Psoas muscle (tissue), 8 donors: ENCODE results near the gene SMARCC2. TPM values are rescaled to one million over a fixed set of nuclear protein-coding genes. Genes with fewer than 3 reads are reported as not detected.
A peak's percentile ranks its signal among the peaks of the same experiment; 100 is the strongest.

Source experiments
- ATAC-seq, 4 donors: fragments of 200-7000 bp; cut with Tn5 transposase; one replicate each; pipeline ENCODE4 v1.9.1; 2020; ENCODE audit warnings: moderate library complexity in 3 of 4, mild to moderate bottlenecking in 2 of 4
- DNase-seq, 2 donors: peaks; one replicate each; pipeline ENCODE4 v3.0.0-alpha.2; 2020
- H3K27ac ChIP-seq: fragments of 200-600 bp; one replicate; pipeline ENCODE4 v1.8.0; 2022
- H3K27me3 ChIP-seq, 3 donors: fragments of 200-600 bp in 1 of 3; one replicate each; pipeline versions ENCODE4 v1.6.1 to v1.8.0; 2013 to 2022; ENCODE audit warnings: low read length in 2 of 3, mild to moderate bottlenecking in 2 of 3, moderate library complexity in 1 of 3; ENCODE audit not compliant: insufficient read depth in 3 of 3
- H3K36me3 ChIP-seq, 2 donors: fragments of 200-600 bp in 1 of 2; one replicate each; pipeline versions ENCODE4 v1.6.1 to v1.8.0; 2013 to 2022; ENCODE audit warnings: low read depth in 1 of 2, mild to moderate bottlenecking in 1 of 2, moderate library complexity in 1 of 2; ENCODE audit not compliant: insufficient read depth in 1 of 2
- H3K4me1 ChIP-seq: fragments of 200-600 bp; one replicate; pipeline ENCODE4 v1.8.0; 2022
- H3K4me3 ChIP-seq: fragments of 200-600 bp; one replicate; pipeline ENCODE4 v1.8.0; 2022; ENCODE audit warnings: mild to moderate bottlenecking
- H3K9me3 ChIP-seq: fragments of 200-600 bp; one replicate; pipeline ENCODE4 v1.8.0; 2022
- CTCF ChIP-seq: fragments of 200-600 bp; IDR thresholded peaks from one replicate; pipeline ENCODE4 v1.8.0; 2022; ENCODE audit warnings: antibody characterized with exemption
- WGBS, 3 donors: extraction: QIAGEN DNeasy Blood & Tissue Kit; methylation state at CpG; one replicate each; pipeline versions ENCODE4 v1.1.6 to v1.1.7; 2013; 5-methylcytosine and 5-hydroxymethylcytosine counted together
- intact Hi-C, 2 donors: fragments of 100-400 bp; cut with DNase I; formaldehyde crosslinking; loops; one replicate each; pipeline versions ENCODE4 v1.11.0 to v1.14.2; 2022
- polyA plus RNA-seq, 3 donors: library from polyadenylated mRNA; stranded (reverse); fragments of 200-250 nt; gene quantifications; one replicate each; pipeline ENCODE4 v1.2.3, GENCODE V29; 2013
- total RNA-seq, 4 donors: library from RNA; stranded (reverse); fragmentation: NEBNext Ultra II Directional in 2 of 4; extraction: Animal tissue kit (Norgen Biotek cat#: 25700) in 2 of 4; gene quantifications; one replicate each; pipeline versions ENCODE4 v1.2.1 to v1.2.4, GENCODE V29; 2021 to 2023
- donor health status: healthy with polysubstance abuse.
- donor health status: DM: no; HTN: no; CAD: no; lungs with moderate emphysema.
- donor health status: Bipolar disorder and iron deficiency.
- donor health status: healthy.
- donor health status: DM: yes; HTN: yes; CAD: no.
- donor health status: DM: no; HTN: no; CAD: no.
- donor health status: DM: no; HTN: no; CAD: no.
- donor health status: DM: yes; HTN: yes; CAD: no.

SMARCC2 gene
- total and polyA plus RNA-seq, 7 donors = 16.5 to 78.7 (median 49.8) TPM

- Histone ChIP-seq H3K27me3 (no peaks in the 10 kb centered on the region), H3K9me3 (no peaks in the 10 kb centered on the region), H3K36me3 (peaks cover 0 to 41% of the 10 kb centered on the region in 2 donors), H3K4me3 (peak overlapping the region; percentile 86), H3K4me1 (peaks cover 23% of the 10 kb centered on the region), H3K27ac (peak overlapping the region; percentile 95)
- ATAC-seq (peak; percentile 37 to 59 (median 46)), DNase-seq (peak; percentile 69 to 80)
- 2 to 4% (median 3%) methylated on average over 29 of the region's 29 CpGs for WGBS, 3 donors
- TF ChIP-seq CTCF = no peak
- intact Hi-C loops = loop anchor here (5.0 to 10.0 kb wide), 3 partner anchors 128 to 338 kb away; partner anchors contain the start of genes SPRYD4 (in 2 of the 2) and ANKRD52 (in 1 of the 2)
Measured at GRCh38 chr12:56129206-56129941, 59.9 kb downstream of the SMARCC2 start.

GRCh38 chr12:56128670-56129205 is 60.5 kb downstream of the SMARCC2 start:
- intact Hi-C loops = loop anchor here (5.0 to 10.0 kb wide), 3 partner anchors 129 to 339 kb away; partner anchors contain the start of genes SPRYD4 (in 2 of the 2) and ANKRD52 (in 1 of the 2)
- peak in 2 of 4 donors; percentile 11 to 26 for ATAC-seq
- peaks cover 23% of the 10 kb centered on the region for H3K4me1 ChIP-seq
- peaks cover 0 to 35% of the 10 kb centered on the region in 2 donors for H3K36me3 ChIP-seq
- 0 to 1% (median 1%) methylated on average over 20 of the region's 20 CpGs for WGBS, 3 donors
- TF ChIP-seq CTCF = no peak
- peak; percentile 35 to 69 for DNase-seq
- H3K27ac ChIP-seq = peak overlapping the region; percentile 95
- H3K9me3 ChIP-seq = no peaks in the 10 kb centered on the region
- no peaks in the 10 kb centered on the region for H3K27me3 ChIP-seq
- H3K4me3 ChIP-seq = peak overlapping the region; percentile 86

GRCh38 chr12:56127888-56128669 is 61.2 kb downstream of the SMARCC2 start, which contains the start of gene ESYT1:
Gene ESYT1 (plus strand): TSS chr12:56128267. CDS start chr12:56128320, 53 bp downstream.
- Histone ChIP-seq H3K4me3 (peak within 1 kb of the TSS; percentile 86), H3K27me3 (no peaks in the 10 kb centered on the region), H3K9me3 (no peaks in the 10 kb centered on the region), H3K27ac (peak within 1 kb of the TSS; percentile 95), H3K4me1 (peaks cover 23% of the 10 kb centered on the region), H3K36me3 (peaks cover 0 to 28% of the 10 kb centered on the region in 2 donors)
- WGBS, 3 donors = 0 to 1% (median 0%) methylated on average over 45 to 49 of the region's 49 CpGs
- intact Hi-C loops = loop anchor here (5.0 to 10.0 kb wide), 3 partner anchors 129 to 339 kb away; partner anchors contain the start of genes SPRYD4 (in 2 of the 2) and ANKRD52 (in 1 of the 2)
- DNase-seq (peak; percentile 98 to 99), ATAC-seq (peak; percentile 90 to 93 (median 91))
- no peak for TF ChIP-seq CTCF

GRCh38 chr12:56127485-56127887 is 61.8 kb downstream of the SMARCC2 start:
- DNase-seq (no peak), ATAC-seq (no peak)
- Histone ChIP-seq H3K27ac (peak overlapping the region; percentile 95), H3K36me3 (peaks cover 0 to 23% of the 10 kb centered on the region in 2 donors), H3K27me3 (no peaks in the 10 kb centered on the region), H3K4me3 (peak overlapping the region; percentile 86), H3K4me1 (peaks cover 28% of the 10 kb centered on the region), H3K9me3 (no peaks in the 10 kb centered on the region)
- 0 to 1% (median 0%) methylated on average over 8 of the region's 8 CpGs for WGBS, 3 donors
- TF ChIP-seq CTCF = no peak
- intact Hi-C loops = loop anchor here (5.0 to 10.0 kb wide), 3 partner anchors 130 to 340 kb away; partner anchors contain the start of genes SPRYD4 (in 2 of the 2) and ANKRD52 (in 1 of the 2)
